NCI-H526 treated with DMSO at 0.1 percent for 48 hours (cell line): ENCODE results near the gene FASTK.
A peak's percentile ranks its signal among the peaks of the same experiment; 100 is the strongest.

Experiments used
- DNase-seq: peaks from one replicate; lab custom pipeline; 2025; lab: John Stamatoyannopoulos, UW

Gene FASTK

GRCh38 chr7:151095828-151096475, 15.3 kb upstream of the FASTK start:
- no peak for DNase-seq

DNA sequence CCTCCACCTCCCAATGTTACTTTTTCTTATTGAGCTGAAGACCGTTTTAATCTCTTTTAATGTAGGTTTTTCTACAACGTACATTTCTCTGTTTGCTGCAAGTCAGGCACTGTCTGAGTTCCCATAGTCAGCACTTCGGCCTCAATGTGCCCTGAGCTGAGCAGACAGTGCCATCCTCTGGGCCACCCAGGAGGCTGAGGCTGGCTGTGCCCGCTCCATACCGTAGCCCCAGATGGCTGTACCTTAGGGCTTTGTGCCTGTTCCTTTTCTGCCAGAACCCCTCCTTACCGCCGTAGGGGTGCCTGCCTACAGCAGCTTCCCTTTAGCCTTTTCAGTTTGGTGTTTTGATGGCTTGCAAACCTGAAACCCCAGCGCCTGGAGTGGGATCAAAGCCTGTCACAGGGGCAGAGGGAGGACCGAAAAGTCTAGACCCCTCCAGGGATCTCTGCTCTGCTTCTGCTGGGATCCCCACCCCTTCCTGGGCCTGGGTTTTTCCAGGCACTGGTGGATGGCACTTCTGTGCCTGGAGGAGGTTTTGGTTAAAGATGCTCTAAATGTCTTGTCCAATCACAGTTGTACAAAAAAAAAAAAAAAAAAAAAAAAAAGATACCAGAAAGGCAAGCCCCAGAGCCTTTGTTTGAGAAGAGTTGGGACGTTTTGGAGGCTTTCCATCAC, 14.7 kb upstream of the FASTK start:
- DNase-seq, result no peak

- DNase-seq, result no peak
These were observed 14.1 kb upstream of the FASTK start for GRCh38 chr7:151094675-151095074.

GRCh38 chr7:151093748-151094147, 13.1 kb upstream of the FASTK start:
- no peak for DNase-seq

DNA sequence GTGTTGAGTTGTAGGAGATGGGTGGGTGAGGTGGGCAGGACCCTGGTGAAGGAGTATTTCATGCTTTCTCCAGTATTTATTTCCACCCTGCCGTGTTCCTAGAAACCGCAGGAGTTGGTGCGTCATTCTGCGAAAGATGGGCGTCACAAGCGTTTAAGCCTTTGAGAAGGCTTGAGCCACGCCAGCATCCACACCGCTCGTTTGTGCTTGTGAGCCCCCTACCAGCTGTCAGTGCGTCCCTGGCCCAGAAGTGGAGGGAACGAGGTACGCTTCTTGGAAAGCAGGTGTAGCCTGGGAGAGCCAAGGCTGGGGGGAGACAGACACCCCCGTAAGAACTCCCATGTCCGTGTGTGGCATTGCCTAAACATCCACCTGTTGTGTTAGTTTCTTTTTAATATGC, 11.4 kb upstream of the FASTK start:
- no peak for DNase-seq

DNA sequence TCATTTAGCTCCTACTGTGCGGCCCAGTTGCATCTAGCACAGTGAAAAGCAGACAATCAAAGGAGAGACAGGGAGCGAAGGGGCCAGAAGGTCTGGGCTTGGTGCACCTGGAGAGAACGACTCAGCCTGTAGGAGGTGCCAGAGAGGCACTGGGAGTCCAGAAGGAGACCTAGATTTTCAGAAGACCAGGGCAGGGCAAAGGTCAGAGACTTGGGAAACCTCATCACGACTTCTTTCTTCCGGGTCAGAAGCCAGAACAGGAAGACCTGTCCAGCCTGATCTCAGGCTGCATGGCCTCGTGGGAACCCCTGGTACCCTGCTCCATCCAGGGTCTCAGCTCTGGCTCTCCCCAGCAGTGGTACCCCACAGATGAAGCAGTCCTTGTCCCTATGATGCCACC, 10.8 kb upstream of the FASTK start:
- no peak for DNase-seq

DNA sequence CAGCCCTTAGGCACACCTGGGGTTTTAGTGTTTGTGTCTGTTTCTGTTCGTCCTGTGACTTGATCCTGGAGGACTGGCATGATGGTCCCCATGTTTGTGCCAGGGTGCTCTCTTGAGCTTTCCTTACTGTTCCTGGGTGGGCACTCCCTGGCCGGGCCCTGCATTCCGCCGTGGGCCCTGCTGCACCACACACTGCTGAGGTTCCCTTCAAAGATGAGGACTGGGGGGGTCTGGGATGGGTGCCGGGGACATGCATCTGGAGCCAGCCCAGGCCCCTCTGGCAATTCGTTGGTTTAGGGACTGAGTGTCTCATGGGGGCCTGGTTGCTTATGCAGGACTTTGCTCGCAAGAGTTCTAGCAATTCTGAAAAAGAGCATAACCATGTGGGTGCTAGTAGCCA, 10.4 kb upstream of the FASTK start:
- no peak for DNase-seq

GRCh38 chr7:151089893-151090730, 9.5 kb upstream of the FASTK start:
- DNase-seq, result no peak

DNA sequence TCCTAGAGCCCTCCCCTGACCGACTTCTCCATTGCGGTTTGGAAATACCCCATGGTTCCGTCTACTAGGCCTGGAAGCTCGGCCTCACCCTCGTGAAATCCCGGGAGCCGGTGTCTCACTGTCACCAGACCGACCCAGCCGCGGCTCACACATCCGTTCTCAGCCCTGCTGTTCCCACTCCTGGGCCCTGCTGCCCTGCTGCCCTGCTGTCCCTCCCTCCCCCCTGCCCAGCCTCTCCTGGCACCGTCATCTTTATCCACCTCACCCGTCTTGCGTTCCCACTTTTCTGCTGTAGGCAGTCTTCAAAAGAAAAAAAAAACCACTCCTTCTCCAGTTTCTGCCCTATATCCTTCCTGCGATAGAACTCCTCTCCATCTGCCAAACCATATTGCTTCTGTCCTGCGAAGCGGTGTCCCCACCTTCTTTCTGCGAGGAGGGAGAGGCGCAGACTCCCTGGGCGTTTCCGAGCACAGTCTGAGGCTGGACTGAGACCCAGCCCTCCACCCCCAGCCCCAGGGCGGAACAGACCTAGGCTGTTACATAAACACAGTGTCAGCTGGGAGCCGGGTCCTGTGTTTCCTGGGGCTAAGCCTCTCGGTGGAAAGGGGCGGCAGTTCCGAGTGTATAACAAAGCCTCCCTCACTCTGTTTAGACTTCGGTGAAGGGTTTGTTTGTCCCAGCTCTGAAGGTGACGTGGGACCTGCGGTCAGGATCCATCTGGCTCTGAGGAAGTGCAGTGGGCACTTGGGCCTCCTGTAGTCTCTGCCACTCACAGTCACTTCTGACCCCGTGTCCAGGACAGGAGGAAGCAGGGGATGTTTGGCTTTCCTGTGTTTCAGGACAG, 8.5 kb upstream of the FASTK start:
- DNase-seq, result peak; percentile 19

GRCh38 chr7:151088019-151088855, 7.6 kb upstream of the FASTK start:
- DNase-seq, result no peak

DNA sequence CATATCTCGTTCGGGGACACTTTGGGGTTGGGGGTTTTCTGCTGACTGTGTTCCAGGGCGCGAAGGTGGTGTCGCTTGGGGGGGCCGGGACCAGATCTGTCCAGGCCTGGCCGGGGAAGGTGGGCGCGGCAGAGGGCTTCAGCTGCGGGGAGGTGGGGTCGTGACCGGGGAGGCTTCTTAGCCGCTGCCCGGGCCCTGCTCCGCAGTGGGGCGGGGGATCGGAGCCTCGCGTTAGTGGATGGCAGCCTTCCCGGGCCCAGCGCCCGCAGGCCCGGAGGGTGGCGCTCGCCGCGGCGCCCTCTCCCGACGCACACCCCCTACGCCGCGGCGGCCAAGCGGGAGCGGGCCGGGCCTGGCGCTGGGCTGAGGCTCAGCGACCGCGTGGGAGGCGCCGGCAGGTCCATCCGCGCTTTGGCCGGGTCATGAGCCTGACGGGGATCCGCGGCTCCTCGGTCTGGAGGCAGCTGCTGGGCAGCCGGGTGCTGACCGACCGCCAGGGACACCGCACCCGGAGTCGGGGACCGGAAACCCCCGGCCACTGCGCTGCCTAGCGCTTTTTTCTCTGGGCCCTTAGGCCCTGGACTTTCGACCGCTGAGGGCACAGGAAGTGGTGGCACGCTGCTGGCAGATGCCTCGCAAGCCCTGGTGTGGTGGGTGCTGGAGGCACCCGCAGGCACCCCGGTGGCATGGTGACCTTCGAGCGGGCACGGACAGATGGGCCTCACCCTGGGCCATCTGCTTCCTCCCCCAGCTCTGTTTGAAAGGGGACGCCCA, 6.8 kb upstream of the FASTK start:
- DNase-seq, result peak; percentile 30

GRCh38 chr7:151086802-151087244, 6.2 kb upstream of the FASTK start:
- peak; percentile 19 for DNase-seq

GRCh38 chr7:151085691-151086620, 5.3 kb upstream of the FASTK start, which contains the start of gene AGAP3:
Gene AGAP3 (plus strand): TSS chr7:151086475. CDS start chr7:151086742, 267 bp downstream.
- peak; percentile 66 for DNase-seq

GRCh38 chr7:151085329-151085690, 4.7 kb upstream of the FASTK start:
- no peak for DNase-seq

- DNase-seq, result no peak
These were observed 3.2 kb upstream of the FASTK start for GRCh38 chr7:151083824-151084160.

DNA sequence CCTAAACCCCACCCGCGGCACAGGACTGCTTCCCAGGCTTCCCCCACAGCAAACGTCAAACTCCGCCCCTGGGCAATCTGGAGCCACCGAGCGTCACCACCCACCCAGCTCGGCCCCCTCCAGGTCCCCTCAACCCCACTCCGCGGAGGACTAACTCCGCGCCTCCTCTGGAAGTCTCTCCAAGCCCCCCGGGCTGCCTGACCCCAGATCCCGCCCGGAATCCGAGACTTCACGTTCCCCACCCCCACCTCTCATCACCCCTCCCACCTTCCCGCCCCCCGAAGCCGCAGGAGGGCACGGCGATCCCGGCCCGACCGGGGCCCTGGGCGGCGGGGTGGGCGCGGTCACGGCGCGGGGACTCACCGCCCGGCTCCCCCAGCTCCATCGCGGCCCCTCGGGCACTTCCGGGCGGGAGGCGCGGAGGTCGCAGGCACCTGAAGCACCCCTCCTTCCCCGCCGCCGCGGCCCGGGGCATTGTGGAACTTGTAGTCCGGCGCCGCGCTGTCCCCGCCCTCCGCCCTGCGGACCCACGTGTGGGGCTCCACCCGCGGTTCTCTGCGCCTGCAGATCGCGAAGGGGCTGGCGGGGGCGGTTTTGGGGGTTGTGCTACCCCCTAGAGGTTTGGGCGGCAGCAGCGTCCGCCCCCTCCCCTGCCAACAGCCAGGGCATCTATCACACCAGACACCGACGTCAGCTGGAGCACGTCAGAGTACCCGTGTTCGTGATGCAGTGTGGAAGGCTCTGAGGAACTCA, 2.6 kb upstream of the FASTK start, which contains the start of gene TMUB1:
TSS of gene TMUB1 (minus strand) at position 423 of the 753 bp plus-strand sequence. CDS start 930 bp downstream, outside the sequence.
- peak; percentile 62 for DNase-seq

- no peak for DNase-seq
These were observed 1.8 kb upstream of the FASTK start for GRCh38 chr7:151082141-151083070.
